Bronchial epithelial cell (primary cell): ENCODE results near the gene NDST4. TPM values are rescaled to one million over a fixed set of nuclear protein-coding genes. Genes with fewer than 3 reads are reported as not detected.

Experiments used
- DNase-seq: peaks from one replicate; pipeline ENCODE4 v3.0.0-alpha.2; 2010; ENCODE audit warnings: low read depth
- FAIRE-seq: peaks from 2 replicates; lab custom pipeline; 2011; peaks lifted over from hg19 to GRCh38; lab: Jason Lieb, UNC
- H3K27me3 ChIP-seq: 2 replicates; pipeline ENCODE4 v1.5.1; 2011; ENCODE audit warnings: low read length; ENCODE audit not compliant: control insufficient read depth, insufficient read depth
- H3K36me3 ChIP-seq: 2 replicates; pipeline ENCODE4 v1.5.1; 2011; ENCODE audit warnings: low read length; ENCODE audit not compliant: control insufficient read depth, insufficient read depth
- H3K4me3 ChIP-seq: 2 replicates; pipeline ENCODE4 v1.5.1; 2011; ENCODE audit warnings: mild to moderate bottlenecking, low read depth, low read length, control low read depth
- CTCF ChIP-seq: IDR thresholded peaks from 2 replicates; pipeline ENCODE4 v1.5.1; 2011; ENCODE audit warnings: mild to moderate bottlenecking, moderate library complexity, low read length, control low read depth, inconsistent platforms; ENCODE audit not compliant: insufficient read depth, severe bottlenecking
- total RNA-seq: library from RNA; depleted of rRNA; stranded (reverse); fragments of >200 nt; gene quantifications from 2 replicates; pipeline ENCODE4 v1.2.1, GENCODE V29; 2014

NDST4 gene
- total RNA-seq, result not detected in 2 replicates

GRCh38 chr4:115113506-115114106 lies at the start of gene NDST4:
Gene NDST4, minus strand, starts transcription at chr4:115113620. Its CDS starts 36,584 bp downstream, at chr4:115077036.
- DNase-seq (peak; percentile 5), FAIRE-seq (no peak)
- no peaks in the 10 kb centered on the region for H3K27me3 ChIP-seq
- H3K36me3 ChIP-seq, result no peaks in the 10 kb centered on the region
- no peak within 1 kb of the TSS for H3K4me3 ChIP-seq
- no peak for TF ChIP-seq CTCF

GRCh38 chr4:115159141-115159540 lies 45.7 kb upstream of the NDST4 start:
- no peaks in the 10 kb centered on the region for H3K27me3 ChIP-seq
- DNase-seq (peak; percentile 2), FAIRE-seq (no peak)
- H3K36me3 ChIP-seq, result no peaks in the 10 kb centered on the region
- TF ChIP-seq CTCF, result no peak
- H3K4me3 ChIP-seq, result no peak overlapping the region

DNA sequence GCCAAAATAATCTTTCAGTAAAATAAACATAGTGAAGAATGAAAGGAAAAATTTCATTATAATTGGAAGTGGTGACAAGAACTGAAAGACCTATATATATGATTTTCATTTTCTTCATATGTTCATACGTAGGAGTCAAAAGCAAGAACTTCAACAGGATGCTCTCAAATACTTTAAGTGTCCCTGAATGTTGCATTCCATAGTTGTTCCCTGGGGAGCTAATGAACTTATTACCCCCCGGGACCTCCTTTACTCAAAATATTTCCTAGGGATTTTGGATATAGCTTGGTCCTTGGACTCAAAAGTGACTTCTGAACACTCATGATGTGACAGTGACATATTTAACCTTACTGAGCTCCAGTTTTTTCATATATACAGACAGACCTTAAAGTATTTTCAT lies 44.9 kb upstream of the NDST4 start:
- no peaks in the 10 kb centered on the region for H3K36me3 ChIP-seq
- TF ChIP-seq CTCF, result no peak

GRCh38 chr4:115154826-115155225 lies 41.4 kb upstream of the NDST4 start:
- no peak for TF ChIP-seq CTCF
- FAIRE-seq, result no peak
- no peak overlapping the region for H3K4me3 ChIP-seq
- H3K36me3 ChIP-seq, result no peaks in the 10 kb centered on the region
- no peaks in the 10 kb centered on the region for H3K27me3 ChIP-seq
- DNase-seq, result no peak

More for the DNA sequence above, 44.9 kb upstream of the NDST4 start:
- Histone ChIP-seq H3K27me3 (no peaks in the 10 kb centered on the region), H3K4me3 (no peak overlapping the region)
- FAIRE-seq, result no peak
- DNase-seq, result no peak

DNA sequence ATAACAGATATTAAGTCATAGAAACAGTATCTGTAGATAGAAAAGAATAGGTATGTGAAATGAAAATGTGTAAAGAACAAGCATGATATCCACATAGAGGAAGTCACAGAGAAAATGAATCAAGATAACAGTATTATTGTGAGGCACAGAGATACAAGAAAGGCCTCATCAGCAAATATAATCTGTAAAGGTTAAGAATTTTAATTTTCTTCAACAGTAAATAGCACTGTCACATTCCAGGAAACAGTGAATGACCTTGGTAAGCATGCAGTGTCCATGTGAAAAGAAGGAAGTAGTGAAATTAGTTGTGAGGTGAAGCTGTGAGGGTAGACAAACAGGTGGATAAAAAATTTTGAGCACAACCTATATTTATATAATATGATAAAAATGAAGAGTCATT lies 39.5 kb upstream of the NDST4 start:
- Histone ChIP-seq H3K27me3 (no peaks in the 10 kb centered on the region), H3K4me3 (no peak overlapping the region), H3K36me3 (no peaks in the 10 kb centered on the region)
- DNase-seq (no peak), FAIRE-seq (no peak)
- no peak for TF ChIP-seq CTCF

DNA sequence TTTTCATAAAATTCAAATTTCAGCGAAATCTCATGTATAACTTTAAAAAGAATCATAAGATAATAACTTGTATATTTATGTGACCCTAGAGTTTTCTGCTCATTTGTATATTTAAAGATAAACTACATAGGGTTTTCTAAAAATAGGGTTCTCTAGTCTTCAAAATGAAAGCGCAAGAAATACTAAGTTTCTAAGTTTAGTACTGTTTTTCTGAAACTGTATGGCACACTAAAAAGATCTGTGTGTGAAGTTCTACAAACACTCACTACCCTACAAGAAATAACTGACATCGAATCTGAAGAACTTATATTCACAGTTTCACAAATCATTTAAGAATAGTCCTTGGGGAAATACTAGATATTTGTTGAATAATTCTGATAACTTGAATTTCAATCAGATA lies 38.7 kb upstream of the NDST4 start:
- TF ChIP-seq CTCF, result no peak

More for the DNA sequence above, 38.7 kb upstream of the NDST4 start:
- Histone ChIP-seq H3K4me3 (no peak overlapping the region), H3K27me3 (no peaks in the 10 kb centered on the region), H3K36me3 (no peaks in the 10 kb centered on the region)
- DNase-seq, result no peak
- no peak for FAIRE-seq
